ENCODE results near the gene SRP9. TPM values are rescaled to one million over a fixed set of nuclear protein-coding genes. Genes with fewer than 3 reads are reported as not detected.
A peak's percentile ranks its signal among the peaks of the same experiment; 100 is the strongest.

SRP9 gene
- total and polyA plus RNA-seq, 10 of the 15 experiments (the other 5 are each of a cell fraction or from before 2014, with no cell fraction given) = 248 to 1,200 (median 514) TPM

- TF ChIP-seq IKZF1 (conservative IDR thresholded peaks at IDR 0.05) = peak; percentile 81
- TF ChIP-seq IRF3 (IDR thresholded peaks at IDR 0.05) = peak; percentile 70; the same call in 1 of the 2 replicates
- TF ChIP-seq IRF5 (IDR thresholded peaks at IDR 0.05; ENCODE audit: borderline replicate concordance) = no peak
- TF ChIP-seq RAD21 (IDR thresholded peaks at IDR 0.05; ENCODE audit: insufficient read depth, low read depth, low read length) = peak; percentile 49
- no peak for TF ChIP-seq BRCA1 (IDR thresholded peaks at IDR 0.05; ENCODE audit: low read depth, low read length)
- TF ChIP-seq NRF1 (conservative IDR thresholded peaks at IDR 0.05; ENCODE audit: low read depth, low read length) = no peak
- no peak for TF ChIP-seq IRF4 (IDR thresholded peaks at IDR 0.05; ENCODE audit: low read depth, low read length)
- no peak for TF ChIP-seq BMI1 (IDR thresholded peaks at IDR 0.05; ENCODE audit: borderline replicate concordance)
- TF ChIP-seq HDGF (IDR thresholded peaks at IDR 0.05) = peak; percentile 62; the same call in 1 of the 2 replicates
- TF ChIP-seq ASH2L (IDR thresholded peaks at IDR 0.05; ENCODE audit: borderline replicate concordance, low read depth) = no peak
- peak; percentile 96 for TF ChIP-seq SP1 (IDR thresholded peaks at IDR 0.05; ENCODE audit: low read depth, low read length)
- TF ChIP-seq ETV6 (conservative IDR thresholded peaks at IDR 0.05 in 1 of 2, IDR thresholded peaks at IDR 0.05 in 1 of 2; ENCODE audit: borderline replicate concordance in 1 of 2, low read depth in 1 of 2) = no peak
These were observed at the start of gene SRP9 (continued) for GRCh38 chr1:225777583-225778336.
